ENCODE measurements around the gene EHD2.
"Not testable (repeated sequence)": the region's sequence is repeated elsewhere in the genome, so short reads cannot be mapped to it uniquely, and the experiment has no call there.

The EHD2 gene

GRCh38 chr19:47691782-47692181 lies 21.4 kb upstream of the EHD2 start:
- DNase-seq (ENCODE audit: low spot score): no peak

GRCh38 chr19:47693489-47693888 lies 19.7 kb upstream of the EHD2 start:
- no peak for DNase-seq (ENCODE audit: low spot score)

GRCh38 chr19:47693903-47694302 lies 19.3 kb upstream of the EHD2 start:
- DNase-seq (ENCODE audit: low spot score): no peak

GRCh38 chr19:47694466-47695273 lies 18.6 kb upstream of the EHD2 start:
- DNase-seq (ENCODE audit: low spot score): no peak

- no peak for DNase-seq (ENCODE audit: low spot score)
Observed at GRCh38 chr19:47695533-47696262, 17.5 kb upstream of the EHD2 start.

GRCh38 chr19:47696635-47697034 lies 16.6 kb upstream of the EHD2 start:
- DNase-seq (ENCODE audit: low spot score): no peak

GRCh38 chr19:47697863-47698609 lies 15.2 kb upstream of the EHD2 start:
- peak; percentile 92 for DNase-seq (ENCODE audit: low spot score)

GRCh38 chr19:47698631-47699359 lies 14.4 kb upstream of the EHD2 start:
- DNase-seq (ENCODE audit: low spot score): no peak

GRCh38 chr19:47699360-47699917 lies 13.8 kb upstream of the EHD2 start:
- DNase-seq (ENCODE audit: low spot score): peak; percentile 77

- no peak for DNase-seq (ENCODE audit: low spot score)
Observed at GRCh38 chr19:47700934-47701716, 12.1 kb upstream of the EHD2 start.

- no peak for DNase-seq (ENCODE audit: low spot score)
Observed at GRCh38 chr19:47701717-47702552, 11.3 kb upstream of the EHD2 start.

- no peak for DNase-seq (ENCODE audit: low spot score)
Observed at GRCh38 chr19:47702671-47703070, 10.6 kb upstream of the EHD2 start.

GRCh38 chr19:47703301-47703700 lies 9.9 kb upstream of the EHD2 start:
- no peak for DNase-seq (ENCODE audit: low spot score)

GRCh38 chr19:47704024-47704423 lies 9.2 kb upstream of the EHD2 start:
- DNase-seq (ENCODE audit: low spot score): no peak

- no peak for DNase-seq (ENCODE audit: low spot score)
Observed at GRCh38 chr19:47704656-47705055, 8.6 kb upstream of the EHD2 start.

- DNase-seq (ENCODE audit: low spot score): peak; percentile 85
Observed at GRCh38 chr19:47707135-47707925, 5.9 kb upstream of the EHD2 start.

GRCh38 chr19:47711652-47712242 lies 1.5 kb upstream of the EHD2 start:
- DNase-seq (ENCODE audit: low spot score): no peak

GRCh38 chr19:47714339-47714738 lies 1.1 kb downstream of the EHD2 start:
- DNase-seq (ENCODE audit: low spot score): no peak

GRCh38 chr19:47714855-47715254 lies 1.6 kb downstream of the EHD2 start:
- DNase-seq (ENCODE audit: low spot score): not testable (repeated sequence)

Data from GM03348 (cell line).